GM12875 (cell line): Measurements from ENCODE around the gene ALOXE3.

Experiments
- H3K4me3 ChIP-seq: one replicate; pipeline ENCODE4 v1.5.1; 2011; ENCODE audit warnings: low read depth, low read length, control low read depth
- CTCF ChIP-seq: IDR thresholded peaks from 2 replicates; pipeline ENCODE4 v1.5.1; 2011; ENCODE audit warnings: low read depth, mild to moderate bottlenecking, control low read depth, inconsistent platforms, low read length, moderate library complexity, borderline replicate concordance; ENCODE audit not compliant: insufficient read depth

Gene ALOXE3

GRCh38 chr17:8052256-8053252 is 65.8 kb downstream of the ALOXE3 start:
- H3K4me3 ChIP-seq: no peak overlapping the region
- TF ChIP-seq CTCF: no peak

GRCh38 chr17:8051831-8052230 is 66.5 kb downstream of the ALOXE3 start:
- H3K4me3 ChIP-seq: no peak overlapping the region
- no peak for TF ChIP-seq CTCF

- no peak for TF ChIP-seq CTCF
- no peak overlapping the region for H3K4me3 ChIP-seq
These were observed 69.6 kb downstream of the ALOXE3 start for GRCh38 chr17:8048736-8049135.

- no peak overlapping the region for H3K4me3 ChIP-seq
- no peak for TF ChIP-seq CTCF
These were observed 70.1 kb downstream of the ALOXE3 start for GRCh38 chr17:8048236-8048635.

GRCh38 chr17:8047769-8048110 is 70.6 kb downstream of the ALOXE3 start:
- H3K4me3 ChIP-seq: no peak overlapping the region

GRCh38 chr17:8046929-8047768 is 71.2 kb downstream of the ALOXE3 start:
- TF ChIP-seq CTCF: no peak
- H3K4me3 ChIP-seq: no peak overlapping the region

More at GRCh38 chr17:8047769-8048110, 70.6 kb downstream of the ALOXE3 start:
- no peak for TF ChIP-seq CTCF
